GM10847 (cell line): ENCODE data around the gene TRERF1.

Source experiments
- POLR2A ChIP-seq: IDR thresholded peaks from 2 replicates; pipeline ENCODE4 v1.6.1; 2011; ENCODE audit not compliant: insufficient read length; ENCODE audit errors: extremely low read depth

Gene TRERF1

DNA sequence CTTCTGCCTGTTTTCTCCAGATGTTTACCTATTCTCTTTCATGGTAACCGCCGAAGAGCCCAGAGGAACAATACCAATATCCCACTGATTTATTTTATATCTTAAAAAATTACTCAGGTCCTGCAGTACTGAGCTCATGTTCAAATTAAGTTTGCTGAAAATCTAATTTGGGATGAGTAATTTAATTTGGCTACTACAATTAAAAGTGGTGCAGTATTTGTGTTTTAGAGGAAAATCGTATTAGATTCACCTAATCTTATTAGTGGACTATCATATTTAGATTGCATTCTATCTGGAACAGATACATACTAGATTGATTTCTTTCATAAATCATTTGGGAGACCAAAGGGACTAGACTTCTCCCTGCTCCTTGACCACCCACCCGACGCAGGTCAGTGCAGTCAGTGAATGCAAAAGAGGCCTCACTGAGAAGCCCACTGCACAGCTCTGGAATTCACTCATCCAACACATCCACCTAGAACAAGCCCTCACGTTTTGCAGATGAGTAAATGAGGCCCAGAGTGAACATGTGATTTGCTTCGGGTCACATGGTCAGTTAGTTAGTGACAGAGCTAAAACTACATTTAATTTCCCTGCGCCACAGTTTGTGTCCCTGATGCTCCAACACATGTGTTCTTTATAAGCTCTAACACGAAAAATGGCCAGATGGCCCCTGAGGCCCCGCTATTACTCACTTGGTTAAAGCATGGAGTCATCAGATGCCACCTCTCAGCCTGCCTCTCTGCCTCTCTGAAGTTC is 101.8 kb downstream of the TRERF1 start:
- no peak for TF ChIP-seq POLR2A

DNA sequence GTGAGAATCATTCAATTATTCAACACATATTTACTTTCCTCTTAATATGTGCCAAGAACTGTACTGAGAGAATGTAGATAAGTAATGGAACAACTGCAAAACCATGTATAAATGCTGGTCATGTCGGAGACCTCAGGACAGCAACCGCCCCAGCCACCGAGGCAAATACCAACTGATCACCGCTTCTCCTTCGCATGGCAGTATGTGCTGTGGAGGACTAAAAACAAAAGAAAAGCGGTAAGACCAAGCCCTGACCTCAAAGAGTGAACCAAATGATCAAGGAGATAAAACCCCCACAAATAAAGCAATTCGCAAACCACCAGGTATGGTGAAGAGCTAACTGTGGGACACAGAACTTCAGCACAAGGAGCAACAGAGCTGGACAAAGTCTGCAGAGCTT is 104.3 kb downstream of the TRERF1 start:
- TF ChIP-seq POLR2A, result no peak

DNA sequence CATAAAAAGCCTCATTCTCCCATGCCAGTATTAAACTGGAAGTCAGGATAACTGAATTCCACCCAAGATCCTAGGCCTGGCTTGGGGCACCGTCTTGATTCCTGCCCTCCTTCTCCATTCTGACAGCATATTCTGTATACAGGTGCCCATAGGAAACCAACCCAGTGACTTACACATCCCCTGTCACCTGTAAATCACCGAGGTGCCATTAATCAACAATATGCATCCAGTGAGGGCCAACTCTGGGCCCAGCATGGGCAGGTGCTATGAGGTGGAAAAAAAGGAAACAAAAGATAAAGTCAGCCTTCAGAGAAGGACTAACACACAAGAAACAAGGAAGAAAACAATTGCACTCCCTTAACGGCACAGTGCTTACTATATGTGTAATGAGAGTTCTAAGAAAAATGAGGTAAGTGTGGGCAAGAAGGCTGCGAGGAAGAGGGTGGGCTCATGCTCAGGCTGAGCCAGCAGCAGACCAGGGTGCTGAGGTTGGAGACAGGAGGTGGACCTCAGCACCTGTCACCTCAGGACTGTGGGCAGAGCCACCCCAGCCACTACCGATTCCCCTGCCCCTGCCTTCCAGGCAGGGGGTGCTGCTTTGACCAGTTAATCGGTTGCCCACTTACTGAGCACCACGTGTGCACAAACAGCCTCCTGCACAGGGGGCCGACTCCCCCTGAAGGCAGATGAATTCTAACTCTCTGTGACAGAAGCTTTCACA is 105.9 kb downstream of the TRERF1 start:
- TF ChIP-seq POLR2A, result no peak

DNA sequence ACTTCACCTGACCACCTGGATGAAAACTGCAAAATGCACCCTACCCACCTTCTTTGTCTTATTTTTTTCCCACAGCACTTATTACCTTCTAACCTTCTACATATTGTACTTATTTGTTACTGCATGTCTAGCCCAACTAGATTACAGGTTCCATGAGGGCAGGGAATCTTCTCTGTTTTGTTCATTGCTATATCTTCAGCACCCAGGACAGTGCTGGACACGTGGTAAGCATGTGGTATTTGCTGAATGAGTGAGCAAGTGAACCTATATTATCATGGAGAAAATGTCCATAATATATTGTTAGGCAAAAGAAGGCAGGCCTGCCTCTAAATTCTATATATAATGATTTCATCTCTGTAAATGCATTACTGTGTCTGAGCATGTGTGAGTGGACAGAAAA is 107.0 kb downstream of the TRERF1 start:
- TF ChIP-seq POLR2A, result no peak

DNA sequence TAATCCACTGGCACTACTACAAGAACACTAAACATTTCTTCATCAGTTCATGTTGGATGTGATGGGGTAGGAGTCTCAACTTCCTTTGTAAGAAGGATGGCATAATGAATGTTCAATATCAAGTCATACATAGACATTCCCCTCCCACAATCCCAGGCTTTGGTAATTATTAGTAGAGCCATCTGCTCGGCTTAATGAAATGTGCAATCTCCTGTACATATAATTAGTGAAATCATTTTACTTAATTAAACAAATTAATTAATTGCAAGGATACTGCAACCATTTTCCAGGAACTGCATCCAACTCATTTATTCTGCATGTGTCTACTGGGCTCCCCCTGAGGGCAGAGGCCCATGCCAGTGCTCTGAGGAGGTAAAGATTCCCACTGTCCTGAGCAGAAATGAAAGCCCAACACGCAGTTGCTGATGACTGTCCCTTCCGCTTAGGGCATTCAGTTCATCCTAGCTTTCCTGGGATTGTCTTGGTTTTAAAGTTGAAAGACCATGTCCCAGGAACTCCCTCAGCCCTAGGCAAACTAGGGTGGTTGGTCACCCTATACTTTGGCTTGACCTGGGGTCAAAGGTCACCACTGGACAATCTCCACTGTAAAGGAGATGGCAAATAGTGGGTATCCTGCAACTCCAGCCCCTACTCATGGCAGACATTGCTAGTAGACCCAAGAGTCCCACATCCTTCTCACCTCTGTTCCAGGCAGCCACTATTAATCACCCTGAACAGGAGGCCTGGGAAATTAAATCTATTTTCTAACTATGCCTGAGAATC is 109.8 kb downstream of the TRERF1 start:
- TF ChIP-seq POLR2A, result no peak

DNA sequence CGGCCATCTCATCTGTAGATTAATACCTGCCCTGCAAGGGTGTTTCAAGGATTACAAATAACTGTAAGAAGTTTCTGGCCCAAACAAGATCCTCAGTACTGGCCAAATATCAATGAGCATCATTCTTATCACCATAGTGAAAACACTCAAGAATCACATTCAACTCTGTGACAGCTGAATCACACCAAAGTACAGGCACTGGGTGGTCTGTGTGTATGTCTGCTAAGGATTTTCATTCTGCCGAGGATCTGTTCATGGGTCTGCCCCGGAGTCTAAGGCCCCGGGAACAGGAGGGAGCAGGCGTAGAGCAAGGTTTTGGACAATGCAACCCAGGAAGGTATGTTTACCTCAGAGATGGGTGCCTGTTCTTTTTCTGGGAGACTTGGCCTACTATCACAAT is 110.5 kb downstream of the TRERF1 start:
- TF ChIP-seq POLR2A, result no peak

DNA sequence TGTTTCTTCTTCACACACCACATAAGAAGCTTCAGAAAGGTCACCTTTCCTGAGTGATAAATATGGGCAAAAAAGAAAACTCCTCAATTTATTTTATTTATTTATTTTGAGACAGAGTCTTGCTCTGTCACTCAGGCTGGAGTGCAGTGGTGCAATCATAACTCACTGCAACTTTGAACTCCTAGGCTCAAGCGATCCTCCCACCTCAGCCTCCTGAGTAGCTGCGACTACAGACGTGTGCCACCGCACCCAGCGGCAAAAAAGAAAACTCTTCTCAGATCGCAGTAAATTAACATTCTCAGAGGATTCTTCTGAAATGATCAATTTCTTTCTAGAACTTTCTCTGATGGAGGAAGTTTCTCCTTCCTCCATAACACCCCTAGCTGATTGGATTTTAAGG is 111.2 kb downstream of the TRERF1 start:
- no peak for TF ChIP-seq POLR2A

DNA sequence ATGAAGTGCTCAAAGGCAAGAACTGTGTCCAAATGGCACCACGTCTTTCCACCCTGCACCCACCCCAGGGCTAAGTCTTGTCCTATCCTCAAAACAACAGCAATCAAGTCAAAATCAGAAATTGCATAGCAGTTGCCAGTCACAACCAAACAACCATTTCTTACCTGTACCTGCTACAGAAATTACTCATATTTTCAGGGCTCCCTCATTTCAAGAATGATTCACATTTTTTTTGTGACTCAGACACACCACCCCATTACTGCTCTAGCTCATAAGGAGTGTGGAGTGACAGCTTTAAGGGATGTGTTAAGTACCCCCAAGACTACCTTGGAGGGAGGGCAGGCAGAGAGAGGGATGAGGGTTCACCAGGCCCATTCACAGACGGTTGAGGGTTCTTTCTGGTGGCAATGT is 111.7 kb downstream of the TRERF1 start:
- TF ChIP-seq POLR2A, result no peak

DNA sequence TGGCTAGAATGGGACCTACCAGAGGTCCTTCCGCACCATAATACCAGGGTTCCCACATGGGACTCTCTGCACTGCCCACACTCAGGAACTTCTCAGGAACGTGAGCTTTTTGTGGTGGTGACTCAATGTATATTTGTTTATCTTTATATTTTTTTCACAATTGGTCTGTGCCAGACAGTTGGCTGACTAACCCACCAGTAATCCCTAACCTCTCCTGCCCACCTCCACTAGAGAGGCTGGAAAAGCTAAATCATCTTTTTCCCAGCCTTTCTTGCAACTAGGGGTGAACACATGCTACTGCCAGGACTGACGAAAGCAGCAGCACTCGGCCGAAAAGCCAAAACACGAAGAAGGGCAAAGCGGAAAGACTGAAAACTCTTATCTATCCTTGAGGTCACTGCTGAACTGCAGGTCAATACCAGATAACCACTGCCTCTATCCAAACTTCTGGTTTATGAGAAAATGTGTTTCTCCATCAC is 112.9 kb downstream of the TRERF1 start:
- no peak for TF ChIP-seq POLR2A

DNA sequence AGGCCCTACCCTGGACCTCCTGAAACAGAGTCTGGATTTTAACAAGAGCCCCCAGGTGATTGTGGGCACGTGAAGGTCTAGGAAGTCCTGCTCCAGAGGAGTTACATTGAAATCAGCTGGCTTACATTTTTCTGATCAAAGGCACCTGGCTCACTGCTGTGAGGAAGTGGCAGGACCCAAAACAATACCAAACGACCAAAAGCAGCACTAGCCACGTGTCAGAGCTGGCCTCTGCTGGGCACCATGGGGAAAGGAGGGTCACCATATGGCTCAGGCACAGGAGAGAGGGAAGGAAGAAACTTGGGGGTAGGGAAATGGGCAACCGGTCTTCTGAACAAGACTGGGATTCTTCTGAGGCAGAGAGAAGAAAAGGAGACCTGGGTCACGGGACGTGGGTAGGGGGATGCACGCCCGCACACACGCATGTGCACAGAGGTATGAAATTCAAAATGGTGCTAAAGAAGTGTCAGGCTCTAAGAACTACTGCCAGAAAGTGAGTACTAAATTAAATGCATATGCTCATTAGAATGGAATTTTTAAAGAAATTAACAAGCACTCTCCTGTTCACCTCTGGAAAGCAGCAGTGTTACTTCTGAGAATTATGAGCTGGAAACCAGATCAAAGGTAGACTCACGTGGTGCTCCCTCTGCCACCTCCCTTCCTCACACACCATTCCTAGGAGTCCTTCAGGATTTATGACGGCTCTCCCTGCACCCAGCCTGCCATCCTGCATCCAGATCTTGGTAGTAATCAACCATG is 113.6 kb downstream of the TRERF1 start:
- no peak for TF ChIP-seq POLR2A

DNA sequence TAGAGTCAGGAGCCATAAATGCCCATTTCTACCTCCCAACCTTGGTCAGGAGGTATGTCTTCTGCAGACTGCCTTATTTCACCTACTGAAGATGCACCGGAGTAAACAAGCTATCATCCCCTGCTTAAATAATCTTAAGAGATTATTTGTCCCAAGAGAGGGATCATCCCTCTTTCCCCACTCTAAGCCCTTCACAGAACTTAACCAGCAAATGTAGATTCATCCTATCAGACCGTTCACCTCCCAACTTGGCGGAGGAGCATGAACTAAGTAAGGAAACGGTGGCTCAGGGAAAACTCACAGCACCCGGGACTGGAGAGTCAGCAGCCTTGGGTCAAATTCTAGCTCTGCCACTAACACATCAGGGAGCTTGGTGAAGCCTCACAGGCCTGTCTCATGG is 115.3 kb downstream of the TRERF1 start:
- TF ChIP-seq POLR2A, result no peak

DNA sequence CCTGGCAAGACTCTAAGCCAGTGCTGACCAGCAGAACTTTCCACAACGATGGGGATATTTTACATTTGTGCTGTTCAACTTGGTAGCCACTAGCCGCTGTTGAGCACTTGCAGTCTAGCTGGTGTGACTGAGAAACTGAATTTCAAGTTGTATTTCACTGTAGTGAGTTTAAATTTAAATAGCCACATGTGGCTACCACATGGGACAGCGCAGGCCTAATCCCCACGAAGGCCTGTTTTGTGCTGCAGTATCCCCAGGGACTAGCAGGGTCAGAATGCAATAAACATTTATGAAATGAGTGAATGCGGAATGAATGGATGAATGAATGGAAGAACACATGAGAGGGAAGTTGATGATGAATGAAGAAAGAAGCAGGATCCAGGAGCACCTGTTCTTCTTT is 115.8 kb downstream of the TRERF1 start:
- TF ChIP-seq POLR2A, result no peak

DNA sequence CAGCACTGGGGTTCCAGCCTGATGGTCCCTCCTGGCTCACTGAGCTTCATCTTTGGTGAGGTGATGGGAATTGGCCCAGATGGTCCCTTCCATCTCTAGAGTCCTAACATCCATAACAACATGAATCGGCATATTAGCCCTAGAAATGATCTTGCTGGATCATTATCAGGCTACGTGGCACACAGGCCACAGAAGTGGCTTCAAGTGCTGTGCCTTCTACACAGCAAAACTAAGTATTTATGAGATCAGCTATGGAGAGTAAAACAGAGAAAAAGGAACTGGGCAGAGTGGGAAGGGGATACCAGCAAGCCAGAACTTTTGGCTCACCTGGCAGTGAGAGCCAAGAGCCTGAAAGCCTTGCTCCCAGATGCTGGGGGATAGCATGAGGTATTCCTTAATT is 116.9 kb downstream of the TRERF1 start:
- TF ChIP-seq POLR2A, result no peak

DNA sequence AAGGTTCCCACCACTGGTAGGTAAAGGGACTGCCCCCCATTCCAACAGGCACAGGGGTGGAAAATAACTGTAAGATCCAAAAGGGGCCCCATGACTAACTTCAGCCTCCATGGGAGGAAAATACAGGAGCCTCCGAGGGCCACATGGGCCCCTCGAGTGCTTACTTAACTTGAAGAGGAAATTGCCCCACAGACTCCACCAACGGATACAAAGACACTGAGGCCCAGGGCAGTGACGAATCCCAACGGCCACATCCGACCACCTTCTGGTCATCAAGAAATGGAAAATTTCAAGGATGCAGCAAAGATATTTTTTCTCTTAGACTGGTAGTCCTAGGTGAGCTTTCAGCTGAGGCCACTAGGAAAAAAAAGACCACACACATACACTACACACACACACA is 118.1 kb downstream of the TRERF1 start:
- no peak for TF ChIP-seq POLR2A

DNA sequence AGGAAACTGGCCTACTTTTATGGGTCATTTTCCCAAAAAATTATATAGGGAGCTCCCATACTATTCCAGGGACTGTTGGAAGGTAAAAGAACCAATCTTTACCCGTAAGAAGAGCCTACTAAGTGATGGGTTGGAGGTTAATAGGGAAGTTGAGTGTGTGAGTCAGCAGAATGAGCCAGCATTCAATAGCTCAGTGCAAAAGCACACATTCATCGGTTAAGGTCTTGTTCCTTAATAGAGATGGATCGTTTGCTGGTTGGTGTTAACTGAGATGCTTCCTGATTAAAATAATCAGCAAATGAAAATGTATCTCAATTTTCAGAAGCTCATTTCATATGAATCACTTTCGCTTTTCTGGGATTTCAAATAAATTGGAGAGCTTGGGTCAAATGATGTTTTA is 118.8 kb downstream of the TRERF1 start:
- no peak for TF ChIP-seq POLR2A
